GM21360 (cell line): Measurements from ENCODE around the gene IPCEF1.

ENCODE experiments used
- ATAC-seq: cut with Tn5 transposase; IDR thresholded peaks from one replicate; pipeline ENCODE4 v1.9.1; 2021; ENCODE audit warnings: mild to moderate bottlenecking, moderate library complexity; ENCODE audit not compliant: unreplicated experiment

IPCEF1 gene

GRCh38 chr6:154356690-154357089 is at the start of gene IPCEF1:
Gene IPCEF1 (minus strand): TSS chr6:154356803. CDS start chr6:154265947, 90,856 bp downstream.
- ATAC-seq = no peak

- ATAC-seq = no peak
Measured at GRCh38 chr6:154406301-154406700, 49.7 kb upstream of the IPCEF1 start.

GRCh38 chr6:154404791-154405400 is 48.3 kb upstream of the IPCEF1 start:
- peak; percentile 46 for ATAC-seq

- ATAC-seq = no peak
Measured at GRCh38 chr6:154403788-154404187, 47.2 kb upstream of the IPCEF1 start.

- ATAC-seq = no peak
Measured at GRCh38 chr6:154402081-154402780, 45.6 kb upstream of the IPCEF1 start.

- no peak for ATAC-seq
Measured at GRCh38 chr6:154399097-154399496, 42.5 kb upstream of the IPCEF1 start.

GRCh38 chr6:154397491-154398195 is 41.0 kb upstream of the IPCEF1 start:
- no peak for ATAC-seq

- ATAC-seq = no peak
Measured at GRCh38 chr6:154395878-154396277, 39.3 kb upstream of the IPCEF1 start.

GRCh38 chr6:154395316-154395715 is 38.7 kb upstream of the IPCEF1 start:
- ATAC-seq = no peak

GRCh38 chr6:154394571-154394970 is 38.0 kb upstream of the IPCEF1 start:
- no peak for ATAC-seq

- no peak for ATAC-seq
Measured at GRCh38 chr6:154390034-154390433, 33.4 kb upstream of the IPCEF1 start.

- ATAC-seq = no peak
Measured at GRCh38 chr6:154388803-154389202, 32.2 kb upstream of the IPCEF1 start.

GRCh38 chr6:154386848-154387717 is 30.5 kb upstream of the IPCEF1 start:
- ATAC-seq = no peak

GRCh38 chr6:154384191-154384590 is 27.6 kb upstream of the IPCEF1 start:
- ATAC-seq = no peak

- no peak for ATAC-seq
Measured at GRCh38 chr6:154383273-154383672, 26.7 kb upstream of the IPCEF1 start.

GRCh38 chr6:154382740-154383139 is 26.1 kb upstream of the IPCEF1 start:
- no peak for ATAC-seq

GRCh38 chr6:154381548-154381947 is 24.9 kb upstream of the IPCEF1 start:
- no peak for ATAC-seq

- ATAC-seq = no peak
Measured at GRCh38 chr6:154380741-154381140, 24.1 kb upstream of the IPCEF1 start.

- no peak for ATAC-seq
Measured at GRCh38 chr6:154379585-154379984, 23.0 kb upstream of the IPCEF1 start.

GRCh38 chr6:154378518-154378917 is 21.9 kb upstream of the IPCEF1 start:
- ATAC-seq = no peak

GRCh38 chr6:154377726-154378125 is 21.1 kb upstream of the IPCEF1 start:
- no peak for ATAC-seq
